TTC549 (cell line): ENCODE results near the gene FRAT2.
"Not testable (repeated sequence)": the region's sequence is repeated elsewhere in the genome, so short reads cannot be mapped to it uniquely, and the experiment has no call there.

Experiments used
- FAIRE-seq: peaks from 2 replicates; lab custom pipeline; 2012; peaks lifted over from hg19 to GRCh38; lab: Jason Lieb, UNC

FRAT2 gene

DNA sequence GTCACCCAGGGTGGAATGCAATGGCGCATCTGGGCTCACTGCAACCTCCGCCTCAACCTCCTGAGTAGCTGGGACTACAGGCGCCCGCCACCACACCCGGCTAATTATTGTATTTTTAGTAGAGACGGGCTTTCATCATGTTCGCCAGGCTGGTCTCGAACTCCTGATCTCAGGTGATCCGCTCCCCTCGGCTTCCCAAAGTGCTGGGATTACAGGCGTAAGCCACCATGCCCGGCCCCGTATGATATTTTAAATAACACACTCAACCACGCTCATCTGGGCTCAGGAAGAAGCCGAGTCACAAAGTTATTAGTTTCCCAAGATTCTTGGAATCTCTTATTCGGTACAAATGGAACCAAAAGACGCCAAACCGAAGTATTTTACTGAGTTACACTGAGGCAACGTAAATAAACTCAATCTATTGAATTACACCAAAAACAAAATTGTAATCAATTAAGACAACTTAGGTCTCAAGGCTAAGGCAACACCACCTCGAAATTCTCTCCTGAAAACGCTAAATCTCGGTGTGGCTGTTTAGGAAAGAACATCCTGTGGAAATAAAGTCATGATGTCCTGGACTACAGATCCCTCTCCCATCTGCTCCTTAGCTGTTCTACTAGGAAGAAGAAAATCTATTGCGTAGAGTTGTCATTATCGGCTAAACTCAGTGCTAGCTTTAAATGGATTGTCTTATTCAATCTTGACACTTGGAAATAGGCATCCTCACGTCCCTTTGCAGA is 43.0 kb downstream of the FRAT2 start:
- FAIRE-seq: no peak

DNA sequence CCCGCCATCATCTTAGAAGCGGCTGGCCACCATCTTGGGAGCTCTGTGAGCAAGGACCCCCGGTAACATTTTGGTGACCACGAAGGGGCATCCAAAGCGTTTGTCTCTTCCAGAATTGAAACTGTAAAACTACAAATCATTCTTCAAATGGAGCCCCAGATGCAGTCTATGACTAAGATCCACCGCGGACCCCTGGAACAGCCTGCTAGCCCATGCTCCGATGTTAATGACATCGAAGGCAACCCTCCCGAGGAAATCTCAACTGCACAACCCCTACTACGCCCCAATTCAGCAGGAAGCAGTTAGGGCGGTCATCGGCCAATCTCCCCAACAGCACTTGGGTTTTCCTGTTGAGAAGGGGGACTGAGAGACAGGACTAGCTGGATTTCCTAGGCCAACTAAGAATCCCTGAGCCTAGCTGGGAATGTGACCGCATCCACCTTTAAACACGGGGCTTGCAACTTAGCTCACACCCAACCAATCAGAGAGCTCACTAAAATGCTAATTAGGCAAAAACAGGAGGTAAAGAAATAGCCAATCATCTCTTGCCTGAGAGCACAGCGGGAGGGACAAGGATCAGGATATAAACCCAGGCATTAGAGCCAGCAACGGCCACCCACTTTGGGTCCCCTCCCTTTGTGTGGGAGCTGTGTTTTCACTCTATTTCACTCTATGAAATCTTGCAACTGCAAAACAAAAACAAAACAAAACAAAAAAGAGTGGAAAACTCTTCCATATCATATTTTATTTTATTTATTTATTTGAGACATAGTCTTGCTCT is 43.8 kb downstream of the FRAT2 start:
- not testable (repeated sequence) for FAIRE-seq

GRCh38 chr10:97290076-97290475 is 44.5 kb downstream of the FRAT2 start:
- FAIRE-seq: not testable (repeated sequence)
